Suprapubic skin (tissue), 4 donors: ENCODE measurements around the gene MYMX. TPM values are rescaled to one million over a fixed set of nuclear protein-coding genes. Genes with fewer than 3 reads are reported as not detected.

Experiments used
- DNase-seq, 2 donors: peaks; one replicate each; pipeline ENCODE4 v3.0.0-alpha.2; 2019; ENCODE audit warnings: low spot score in 2 of 2
- H3K27ac ChIP-seq: fragments of 200-600 bp; sonication (generic); one replicate; pipeline ENCODE4 v1.5.1; 2019
- H3K27me3 ChIP-seq: fragments of 200-600 bp; sonication (generic); one replicate; pipeline ENCODE4 v1.5.1; 2019
- H3K36me3 ChIP-seq: fragments of 200-600 bp; sonication (generic); one replicate; pipeline ENCODE4 v1.5.1; 2019
- H3K4me1 ChIP-seq: fragments of 200-600 bp; sonication (generic); one replicate; pipeline ENCODE4 v1.5.1; 2019
- H3K4me3 ChIP-seq: fragments of 200-600 bp; sonication (generic); one replicate; pipeline ENCODE4 v1.5.1; 2019; ENCODE audit warnings: mild to moderate bottlenecking
- H3K9me3 ChIP-seq: fragments of 200-600 bp; sonication (generic); one replicate; pipeline ENCODE4 v1.5.1; 2019
- CTCF ChIP-seq, 2 donors: fragments of 200-600 bp in 1 of 2; fragments of 450-650 bp in 1 of 2; sonication (generic) in 1 of 2; IDR thresholded peaks; one replicate each; pipeline ENCODE4 v1.5.1; 2016 to 2019; ENCODE audit warnings: antibody characterized with exemption in 2 of 2, mild to moderate bottlenecking in 1 of 2, moderate library complexity in 1 of 2
- EP300 ChIP-seq: sonication (generic); formaldehyde crosslinking; IDR thresholded peaks from one replicate; pipeline ENCODE4 v1.6.1; 2017; ENCODE audit warnings: antibody characterized with exemption
- POLR2A ChIP-seq, 2 donors: fragments of 450-650 bp; IDR thresholded peaks; one replicate each; pipeline ENCODE4 v1.6.1; 2017; ENCODE audit warnings: antibody characterized with exemption in 2 of 2, mild to moderate bottlenecking in 2 of 2, moderate library complexity in 2 of 2
- POLR2AphosphoS5 ChIP-seq, 3 donors: sonication (generic); formaldehyde crosslinking; IDR thresholded peaks; one replicate each; pipeline ENCODE4 v1.6.1; 2017; ENCODE audit warnings: antibody characterized with exemption in 3 of 3
- WGBS: methylation state at CpG from one replicate; pipeline ENCODE4 v1.1.5; 2018; 5-methylcytosine and 5-hydroxymethylcytosine counted together
- total RNA-seq, 4 donors: library from RNA; depleted of rRNA; stranded (reverse); fragments of >200 nt; gene quantifications; one replicate each; pipeline ENCODE4 v1.1.0, GENCODE V29; 2016

Gene MYMX
- total RNA-seq, 4 donors from 2014 or later, result not detected

- WGBS, result 91% methylated on average over 6 of the region's 6 CpGs
- Histone ChIP-seq H3K9me3 (no peaks in the 10 kb centered on the region), H3K4me3 (no peak overlapping the region), H3K27ac (peak overlapping the region; percentile 61), H3K36me3 (peaks cover 22% of the 10 kb centered on the region), H3K27me3 (no peaks in the 10 kb centered on the region), H3K4me1 (peaks cover 54% of the 10 kb centered on the region)
- no peak for DNase-seq
- TF ChIP-seq CTCF (IDR thresholded peaks at IDR 0.05), result no peak
- no peak for TF ChIP-seq POLR2AphosphoS5 (IDR thresholded peaks at IDR 0.05)
- no peak for TF ChIP-seq POLR2A (IDR thresholded peaks at IDR 0.05)
Observed at GRCh38 chr6:44235891-44236516, 19.3 kb downstream of the MYMX start.

- H3K27me3 ChIP-seq, result no peaks in the 10 kb centered on the region
- WGBS, result 41% methylated on average over 14 of the region's 22 CpGs
- peaks cover 10% of the 10 kb centered on the region for H3K36me3 ChIP-seq
- H3K4me3 ChIP-seq, result peak overlapping the region; percentile 60
- H3K4me1 ChIP-seq, result peaks cover 54% of the 10 kb centered on the region
- H3K27ac ChIP-seq, result peak overlapping the region; percentile 91
- H3K9me3 ChIP-seq, result no peaks in the 10 kb centered on the region
- no peak for TF ChIP-seq POLR2A (IDR thresholded peaks at IDR 0.05)
- TF ChIP-seq EP300, result no peak
- TF ChIP-seq POLR2AphosphoS5 (IDR thresholded peaks at IDR 0.05), result no peak
- TF ChIP-seq CTCF (IDR thresholded peaks at IDR 0.05), result no peak
- DNase-seq, result peak; percentile 94 to 95
Observed at GRCh38 chr6:44237021-44237812, 20.5 kb downstream of the MYMX start.

- Histone ChIP-seq H3K27me3 (no peaks in the 10 kb centered on the region), H3K27ac (peak overlapping the region; percentile 91), H3K36me3 (peaks cover 2% of the 10 kb centered on the region), H3K4me1 (peaks cover 50% of the 10 kb centered on the region), H3K4me3 (peak overlapping the region; percentile 60), H3K9me3 (no peaks in the 10 kb centered on the region)
- TF ChIP-seq POLR2A (IDR thresholded peaks at IDR 0.05) (peak in 1 of 2 donors; percentile 57), EP300 (peak; percentile 12), CTCF (IDR thresholded peaks at IDR 0.05) (peak; percentile 97), POLR2AphosphoS5 (IDR thresholded peaks at IDR 0.05) (peak; percentile 17 to 84 (median 24))
- DNase-seq, result peak in 1 of 2 donors; percentile 89
- 1% methylated on average over 32 of the region's 42 CpGs for WGBS
Observed at GRCh38 chr6:44237813-44238433, 21.2 kb downstream of the MYMX start.

- H3K4me3 ChIP-seq, result no peak overlapping the region
- 77% methylated on average over 6 of the region's 7 CpGs for WGBS
- no peaks in the 10 kb centered on the region for H3K9me3 ChIP-seq
- TF ChIP-seq POLR2A (IDR thresholded peaks at IDR 0.05), result no peak
- no peak for TF ChIP-seq EP300
- TF ChIP-seq POLR2AphosphoS5 (IDR thresholded peaks at IDR 0.05), result no peak
- no peak for TF ChIP-seq CTCF (IDR thresholded peaks at IDR 0.05)
- DNase-seq, result no peak
- peaks cover 44% of the 10 kb centered on the region for H3K4me1 ChIP-seq
- no peak overlapping the region for H3K27ac ChIP-seq
- no peaks in the 10 kb centered on the region for H3K36me3 ChIP-seq
- no peaks in the 10 kb centered on the region for H3K27me3 ChIP-seq
Observed at GRCh38 chr6:44238687-44239350, 22.1 kb downstream of the MYMX start.
